Suprapubic skin (tissue), 4 donors: ENCODE data around the gene CRB1. TPM values are rescaled to one million over a fixed set of nuclear protein-coding genes. Genes with fewer than 3 reads are reported as not detected.

Source experiments
- DNase-seq, 2 donors: peaks; one replicate each; pipeline ENCODE4 v3.0.0-alpha.2; 2019; ENCODE audit warnings: low spot score in 2 of 2
- H3K27ac ChIP-seq: fragments of 200-600 bp; sonication (generic); one replicate; pipeline ENCODE4 v1.5.1; 2019
- H3K27me3 ChIP-seq: fragments of 200-600 bp; sonication (generic); one replicate; pipeline ENCODE4 v1.5.1; 2019
- H3K36me3 ChIP-seq: fragments of 200-600 bp; sonication (generic); one replicate; pipeline ENCODE4 v1.5.1; 2019
- H3K4me1 ChIP-seq: fragments of 200-600 bp; sonication (generic); one replicate; pipeline ENCODE4 v1.5.1; 2019
- H3K4me3 ChIP-seq: fragments of 200-600 bp; sonication (generic); one replicate; pipeline ENCODE4 v1.5.1; 2019; ENCODE audit warnings: mild to moderate bottlenecking
- H3K9me3 ChIP-seq: fragments of 200-600 bp; sonication (generic); one replicate; pipeline ENCODE4 v1.5.1; 2019
- EP300 ChIP-seq: sonication (generic); formaldehyde crosslinking; IDR thresholded peaks from one replicate; pipeline ENCODE4 v1.6.1; 2017; ENCODE audit warnings: antibody characterized with exemption
- POLR2A ChIP-seq, 2 donors: fragments of 450-650 bp; IDR thresholded peaks; one replicate each; pipeline ENCODE4 v1.6.1; 2017; ENCODE audit warnings: antibody characterized with exemption in 2 of 2, mild to moderate bottlenecking in 2 of 2, moderate library complexity in 2 of 2
- POLR2AphosphoS5 ChIP-seq, 3 donors: sonication (generic); formaldehyde crosslinking; IDR thresholded peaks; one replicate each; pipeline ENCODE4 v1.6.1; 2017; ENCODE audit warnings: antibody characterized with exemption in 3 of 3
- WGBS: methylation state at CpG from one replicate; pipeline ENCODE4 v1.1.5; 2018; 5-methylcytosine and 5-hydroxymethylcytosine counted together
- total RNA-seq, 4 donors: library from RNA; depleted of rRNA; stranded (reverse); fragments of >200 nt; gene quantifications; one replicate each; pipeline ENCODE4 v1.1.0, GENCODE V29; 2016
- TF ChIP-seq, protein P1 (sequence below), 2 donors: fragments of 200-600 bp in 1 of 2; fragments of 450-650 bp in 1 of 2; sonication (generic) in 1 of 2; IDR thresholded peaks; one replicate each; pipeline ENCODE4 v1.5.1; 2016 to 2019; ENCODE audit warnings: antibody characterized with exemption in 2 of 2, mild to moderate bottlenecking in 1 of 2, moderate library complexity in 1 of 2

Gene CRB1
- total RNA-seq, 4 donors from 2014 or later: 0.16 TPM; not detected in 3

- TF ChIP-seq, protein P1, sequence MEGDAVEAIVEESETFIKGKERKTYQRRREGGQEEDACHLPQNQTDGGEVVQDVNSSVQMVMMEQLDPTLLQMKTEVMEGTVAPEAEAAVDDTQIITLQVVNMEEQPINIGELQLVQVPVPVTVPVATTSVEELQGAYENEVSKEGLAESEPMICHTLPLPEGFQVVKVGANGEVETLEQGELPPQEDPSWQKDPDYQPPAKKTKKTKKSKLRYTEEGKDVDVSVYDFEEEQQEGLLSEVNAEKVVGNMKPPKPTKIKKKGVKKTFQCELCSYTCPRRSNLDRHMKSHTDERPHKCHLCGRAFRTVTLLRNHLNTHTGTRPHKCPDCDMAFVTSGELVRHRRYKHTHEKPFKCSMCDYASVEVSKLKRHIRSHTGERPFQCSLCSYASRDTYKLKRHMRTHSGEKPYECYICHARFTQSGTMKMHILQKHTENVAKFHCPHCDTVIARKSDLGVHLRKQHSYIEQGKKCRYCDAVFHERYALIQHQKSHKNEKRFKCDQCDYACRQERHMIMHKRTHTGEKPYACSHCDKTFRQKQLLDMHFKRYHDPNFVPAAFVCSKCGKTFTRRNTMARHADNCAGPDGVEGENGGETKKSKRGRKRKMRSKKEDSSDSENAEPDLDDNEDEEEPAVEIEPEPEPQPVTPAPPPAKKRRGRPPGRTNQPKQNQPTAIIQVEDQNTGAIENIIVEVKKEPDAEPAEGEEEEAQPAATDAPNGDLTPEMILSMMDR (IDR thresholded peaks at IDR 0.05): no peak
- TF ChIP-seq EP300 (no peak), POLR2AphosphoS5 (IDR thresholded peaks at IDR 0.05) (no peak)
- DNase-seq: no peak
- Histone ChIP-seq H3K9me3 (no peaks in the 10 kb centered on the region), H3K27me3 (no peaks in the 10 kb centered on the region), H3K27ac (no peak overlapping the region), H3K4me3 (no peak overlapping the region), H3K36me3 (no peaks in the 10 kb centered on the region), H3K4me1 (no peaks in the 10 kb centered on the region)
- WGBS: 70% methylated on average over 6 of the region's 6 CpGs
Observed at GRCh38 chr1:197384471-197384870, 116.4 kb downstream of the CRB1 start.

DNA sequence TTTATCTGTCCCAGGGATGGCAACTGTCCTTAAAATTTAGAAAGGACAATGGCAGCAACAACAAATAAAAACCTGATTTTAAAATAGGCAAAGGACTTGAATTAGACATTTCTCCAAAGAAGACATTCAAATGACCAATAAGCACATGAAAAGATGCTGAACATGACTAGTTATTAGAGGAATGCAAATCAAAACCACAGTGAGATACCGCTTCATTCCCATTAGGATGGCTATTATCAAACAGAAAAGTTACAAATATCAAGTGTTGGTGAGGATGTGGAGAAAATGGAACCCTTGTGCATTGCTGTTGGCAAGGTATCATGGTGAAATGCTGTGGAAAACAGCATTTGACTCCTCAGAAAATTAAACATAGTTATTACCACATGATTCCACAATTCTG is 120.7 kb downstream of the CRB1 start:
- TF ChIP-seq EP300: no peak
- TF ChIP-seq POLR2A (IDR thresholded peaks at IDR 0.05): no peak
- TF ChIP-seq, protein P1 (IDR thresholded peaks at IDR 0.05): no peak
- TF ChIP-seq POLR2AphosphoS5 (IDR thresholded peaks at IDR 0.05): no peak
- no peaks in the 10 kb centered on the region for H3K4me1 ChIP-seq
- no peak overlapping the region for H3K27ac ChIP-seq
- WGBS: 97% methylated on average over 1 of the region's 1 CpG
- H3K4me3 ChIP-seq: no peak overlapping the region
- no peak for DNase-seq
- no peaks in the 10 kb centered on the region for H3K27me3 ChIP-seq
- H3K36me3 ChIP-seq: no peaks in the 10 kb centered on the region
- no peaks in the 10 kb centered on the region for H3K9me3 ChIP-seq

- no peak overlapping the region for H3K27ac ChIP-seq
- WGBS: 49% methylated on average over 2 of the region's 2 CpGs
- no peaks in the 10 kb centered on the region for H3K36me3 ChIP-seq
- H3K27me3 ChIP-seq: no peaks in the 10 kb centered on the region
- no peak overlapping the region for H3K4me3 ChIP-seq
- no peaks in the 10 kb centered on the region for H3K4me1 ChIP-seq
- no peaks in the 10 kb centered on the region for H3K9me3 ChIP-seq
- no peak for DNase-seq
- TF ChIP-seq POLR2AphosphoS5 (IDR thresholded peaks at IDR 0.05) (no peak), EP300 (no peak), POLR2A (IDR thresholded peaks at IDR 0.05) (no peak)
- TF ChIP-seq, protein P1 (IDR thresholded peaks at IDR 0.05): no peak
Observed at GRCh38 chr1:197390856-197391255, 122.8 kb downstream of the CRB1 start.

- TF ChIP-seq, protein P1 (IDR thresholded peaks at IDR 0.05): no peak
- no peaks in the 10 kb centered on the region for H3K27me3 ChIP-seq
- no peak overlapping the region for H3K4me3 ChIP-seq
- DNase-seq: no peak
- no peaks in the 10 kb centered on the region for H3K36me3 ChIP-seq
- H3K27ac ChIP-seq: no peak overlapping the region
- no peaks in the 10 kb centered on the region for H3K9me3 ChIP-seq
- H3K4me1 ChIP-seq: no peaks in the 10 kb centered on the region
- 71% methylated on average over 3 of the region's 3 CpGs for WGBS
Observed at GRCh38 chr1:197391303-197392226, 123.5 kb downstream of the CRB1 start.

DNA sequence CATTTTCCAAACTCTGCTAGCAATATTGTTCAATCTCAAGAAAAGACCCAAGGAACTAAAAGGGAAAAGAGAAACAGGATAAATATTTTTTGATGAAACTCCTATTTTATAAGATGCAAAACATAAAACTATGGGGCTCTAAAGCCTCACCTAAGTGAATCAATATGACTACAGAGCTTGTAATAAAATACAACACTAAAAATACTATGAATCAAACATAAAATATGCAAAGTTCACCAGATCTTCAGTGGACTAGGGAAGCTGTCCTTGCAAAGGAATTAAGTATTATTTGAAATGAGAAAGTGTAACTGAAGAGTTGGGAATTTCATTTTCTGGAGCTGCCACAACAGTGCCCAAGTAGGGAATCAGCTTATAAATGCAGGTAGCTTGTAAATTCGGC is 124.5 kb downstream of the CRB1 start:
- Histone ChIP-seq H3K27me3 (no peaks in the 10 kb centered on the region), H3K36me3 (no peaks in the 10 kb centered on the region), H3K4me1 (no peaks in the 10 kb centered on the region), H3K9me3 (no peaks in the 10 kb centered on the region), H3K4me3 (no peak overlapping the region), H3K27ac (no peak overlapping the region)
- DNase-seq: no peak
- 72% methylated on average over 1 of the region's 1 CpG for WGBS
- TF ChIP-seq POLR2AphosphoS5 (IDR thresholded peaks at IDR 0.05) (no peak), POLR2A (IDR thresholded peaks at IDR 0.05) (no peak), EP300 (no peak)
- TF ChIP-seq, protein P1 (IDR thresholded peaks at IDR 0.05): no peak
